Hepatic stellate cell (primary cell): ENCODE data around the gene EMC1.
A peak's percentile ranks its signal among the peaks of the same experiment; 100 is the strongest.
"Not testable (repeated sequence)": the region's sequence is repeated elsewhere in the genome, so short reads cannot be mapped to it uniquely, and the experiment has no call there.

ENCODE experiments used
- DNase-seq: peaks from one replicate; pipeline ENCODE4 v3.0.0; 2011; ENCODE audit warnings: low spot score

The EMC1 gene

GRCh38 chr1:19216585-19216984, 34.7 kb downstream of the EMC1 start:
- not testable (repeated sequence) for DNase-seq

- DNase-seq, result no peak
Measured at GRCh38 chr1:19213580-19213979, 37.7 kb downstream of the EMC1 start.

GRCh38 chr1:19212167-19212566, 39.2 kb downstream of the EMC1 start:
- no peak for DNase-seq

GRCh38 chr1:19210772-19211549, 40.4 kb downstream of the EMC1 start:
- no peak for DNase-seq

- peak; percentile 92 for DNase-seq
Measured at GRCh38 chr1:19209990-19210771, 41.1 kb downstream of the EMC1 start, which contains the start of gene UBR4. UBR4 (minus strand) TSS chr1:19210266; CDS start chr1:19210248, 18 bp downstream.

GRCh38 chr1:19209439-19209989, 41.8 kb downstream of the EMC1 start:
- DNase-seq, result peak; percentile 31

GRCh38 chr1:19208710-19209438, 42.5 kb downstream of the EMC1 start:
- peak; percentile 36 for DNase-seq

- DNase-seq, result no peak
Measured at GRCh38 chr1:19206947-19207346, 44.4 kb downstream of the EMC1 start.

GRCh38 chr1:19205845-19206244, 45.5 kb downstream of the EMC1 start:
- no peak for DNase-seq

- no peak for DNase-seq
Measured at GRCh38 chr1:19205403-19205802, 45.9 kb downstream of the EMC1 start.

- peak; percentile 11 for DNase-seq
Measured at GRCh38 chr1:19204446-19205266, 46.7 kb downstream of the EMC1 start.

GRCh38 chr1:19203440-19203839, 47.9 kb downstream of the EMC1 start:
- no peak for DNase-seq

GRCh38 chr1:19202396-19202795, 48.9 kb downstream of the EMC1 start:
- DNase-seq, result no peak

GRCh38 chr1:19199969-19200604, 51.2 kb downstream of the EMC1 start:
- no peak for DNase-seq

GRCh38 chr1:19199329-19199968, 51.9 kb downstream of the EMC1 start:
- DNase-seq, result no peak

- no peak for DNase-seq
Measured at GRCh38 chr1:19198820-19199219, 52.5 kb downstream of the EMC1 start.

- DNase-seq, result no peak
Measured at GRCh38 chr1:19197845-19198244, 53.5 kb downstream of the EMC1 start.

- no peak for DNase-seq
Measured at GRCh38 chr1:19196331-19196730, 55.0 kb downstream of the EMC1 start.

GRCh38 chr1:19193004-19193403, 58.3 kb downstream of the EMC1 start:
- DNase-seq, result no peak

GRCh38 chr1:19191811-19192210, 59.5 kb downstream of the EMC1 start:
- DNase-seq, result no peak
